Measurements from ENCODE around the gene U2AF2. TPM values are rescaled to one million over a fixed set of nuclear protein-coding genes. Genes with fewer than 3 reads are reported as not detected.

The U2AF2 gene
- total RNA-seq, 1 experiment from 2014 or later = 321 TPM

- H4K8ac ChIP-seq (replicated peaks; ENCODE audit: insufficient read length, low read depth, low read length) = no peak overlapping the region
- no peak for TF ChIP-seq CTCF (conservative IDR thresholded peaks at IDR 0.05)
- H3K23ac ChIP-seq (ENCODE audit: insufficient read length, low read depth, low read length) = no peak overlapping the region
- H3K56ac ChIP-seq (ENCODE audit: insufficient read length, low read depth, low read length) = no peak overlapping the region
- no peaks in the 10 kb centered on the region for H3K9me3 ChIP-seq (ENCODE audit: control insufficient read depth, low read depth, low read length)
- 0 out of 2 replicates have a peak, but pooled peaks cover 2% of the 10 kb centered on the region for H3K4me1 ChIP-seq (ENCODE audit: insufficient read depth, low read length)
- no peak overlapping the region for H2BK12ac ChIP-seq (ENCODE audit: insufficient read length, low read depth, low read length)
- no peak overlapping the region for H3K27ac ChIP-seq (ENCODE audit: insufficient read length, low read depth, low read length)
- no peaks in the 10 kb centered on the region for H4K20me1 ChIP-seq (ENCODE audit: control insufficient read depth, insufficient read depth, insufficient read length)
- peaks cover 13% of the 10 kb centered on the region for H3K23me2 ChIP-seq (ENCODE audit: insufficient read length, low read depth, low read length, poor library complexity, severe bottlenecking)
- no peak overlapping the region for H2BK120ac ChIP-seq (ENCODE audit: low read depth, low read length, poor library complexity, severe bottlenecking)
- peaks cover 24 to 36% of the 10 kb centered on the region in 2 experiments for H3K4me1 Mint-ChIP-seq
- no peaks in the 10 kb centered on the region for H3K27me3 ChIP-seq (ENCODE audit: insufficient read depth, low read length)
- H2BK5ac ChIP-seq (ENCODE audit: insufficient read length, low read length) = no peak overlapping the region
- H3K27ac Mint-ChIP-seq = peak overlapping the region in 2 of 3 experiments; percentile 8 to 57; a peak in 2 of 7 replicates
- H3K14ac ChIP-seq (ENCODE audit: insufficient read depth, low read length) = no peak overlapping the region
- no peak overlapping the region for H3K18ac ChIP-seq (ENCODE audit: insufficient read length, low read depth, low read length)
- H2AFZ ChIP-seq (ENCODE audit: low read length) = no peak overlapping the region
- DNase-seq = no peak
- H3K9ac ChIP-seq (ENCODE audit: extremely low read depth, insufficient read length, low read length) = no peak overlapping the region
- no peak overlapping the region for H3K4ac ChIP-seq (ENCODE audit: low read depth, low read length)
- no peak overlapping the region for H2BK15ac ChIP-seq (ENCODE audit: low read depth, low read length)
- H2AK5ac ChIP-seq (ENCODE audit: insufficient read length, low read length) = no peak overlapping the region
- H3K79me2 ChIP-seq (ENCODE audit: insufficient read depth, low read length) = peaks cover 10% of the 10 kb centered on the region; the same call in 1 of the 2 replicates
- H3K27me3 Mint-ChIP-seq (ENCODE audit: low read depth) = peaks cover 3% of the 10 kb centered on the region; the same call in 1 of the 2 replicates
- no CpG with 5 or more reads among the region's 4 CpGs for WGBS (ENCODE audit: extremely low coverage, insufficient read length, low lambda C conversion rate)
- H3K9me3 Mint-ChIP-seq = no peaks in the 10 kb centered on the region; a peak in 1 of 5 replicates
- H4K91ac ChIP-seq (ENCODE audit: insufficient read length, low read depth, low read length) = no peak overlapping the region
- H2BK20ac ChIP-seq (ENCODE audit: low read depth, low read length, poor library complexity, severe bottlenecking) = no peak overlapping the region
- H3K79me1 ChIP-seq (ENCODE audit: insufficient read depth, low read depth, low read length, poor library complexity, severe bottlenecking) = peaks cover 6% of the 10 kb centered on the region
- H3T11ph ChIP-seq (ENCODE audit: low read length) = no peak overlapping the region
- H3K4me3 Mint-ChIP-seq = peak overlapping the region; percentile 100
- no peak overlapping the region for H3K4me2 ChIP-seq (ENCODE audit: insufficient read depth, insufficient read length, low read length)
- H3K36me3 Mint-ChIP-seq (ENCODE audit: insufficient read depth in 1 of 3, low read depth in 3 of 3) = peaks cover 10 to 15% (median 14%) of the 10 kb centered on the region in 3 experiments
- H4K5ac ChIP-seq (ENCODE audit: insufficient read length, low read depth, low read length) = no peak overlapping the region
Measured at GRCh38 chr19:55636723-55637122, 18.1 kb upstream of the U2AF2 start.
